ENCODE results near the gene CAPG. TPM values are rescaled to one million over a fixed set of nuclear protein-coding genes. Genes with fewer than 3 reads are reported as not detected.

CAPG gene
- polyA plus RNA-seq, 2 of the 4 experiments (the other 2 are of a cell fraction) = 57.5 to 81.0 TPM

DNA sequence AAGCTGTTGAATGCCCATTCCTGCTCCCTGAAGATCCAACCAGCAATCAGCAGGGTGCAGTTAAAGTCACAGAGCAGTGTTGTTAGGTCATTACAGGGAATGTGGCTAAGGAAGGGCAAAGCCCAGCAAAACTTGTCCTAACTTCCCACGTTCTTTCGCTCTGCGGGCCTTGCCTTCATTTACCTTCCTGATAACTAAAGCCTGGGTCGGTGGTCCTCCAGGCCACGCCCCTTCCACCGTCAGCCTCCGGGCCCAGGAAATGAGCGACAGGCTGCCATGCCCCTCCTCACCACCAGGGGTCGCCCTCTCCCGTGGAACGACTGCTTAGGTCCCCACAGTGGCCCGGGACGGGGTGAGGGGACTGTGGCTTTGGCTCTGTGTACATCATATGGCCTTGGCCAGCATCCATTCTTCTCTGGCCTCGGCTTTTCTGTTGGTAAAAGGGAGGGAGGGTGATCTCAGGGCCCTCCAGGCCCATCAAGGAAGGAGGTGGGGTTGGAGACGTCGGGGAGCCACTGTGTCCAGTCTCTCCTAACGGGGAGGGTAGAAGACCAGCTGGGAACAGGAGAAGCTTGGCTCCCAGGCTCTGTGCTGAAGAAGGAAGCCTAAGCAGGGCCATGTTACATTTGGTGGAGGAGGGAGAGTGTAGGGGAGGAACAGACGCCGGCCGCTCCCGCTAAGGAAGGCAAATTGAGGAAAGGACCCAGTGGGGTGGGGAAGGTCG lies 10.5 kb upstream of the CAPG start (continued):
- TF ChIP-seq, protein P1, sequence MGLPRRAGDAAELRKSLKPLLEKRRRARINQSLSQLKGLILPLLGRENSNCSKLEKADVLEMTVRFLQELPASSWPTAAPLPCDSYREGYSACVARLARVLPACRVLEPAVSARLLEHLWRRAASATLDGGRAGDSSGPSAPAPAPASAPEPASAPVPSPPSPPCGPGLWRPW (IDR thresholded peaks at IDR 0.05) = no peak
- no peak for TF ChIP-seq GATA3 (IDR thresholded peaks at IDR 0.05; ENCODE audit: borderline replicate concordance)
- no peak for TF ChIP-seq CBX8 (IDR thresholded peaks at IDR 0.05)
- no peak for TF ChIP-seq JUN (IDR thresholded peaks at IDR 0.05)
- TF ChIP-seq POLR2A (IDR thresholded peaks at IDR 0.05; ENCODE audit: low read length) = no peak
- no peak for TF ChIP-seq EHMT2 (IDR thresholded peaks at IDR 0.05; ENCODE audit: low read depth)
- TF ChIP-seq NPAS2 (CRISPR knock-in tag; IDR thresholded peaks at IDR 0.05; ENCODE audit: borderline replicate concordance) = 0 out of 2 replicates have a peak, but pooled peaks have one; percentile 44
- no peak for TF ChIP-seq CEBPB (IDR thresholded peaks at IDR 0.05)
- no peak for TF ChIP-seq HMGXB4 (CRISPR knock-in tag; IDR thresholded peaks at IDR 0.05; ENCODE audit: borderline replicate concordance)
- no peak for TF ChIP-seq RCOR1 (IDR thresholded peaks at IDR 0.05; ENCODE audit: low read depth, low read length)
- TF ChIP-seq PHF8 (IDR thresholded peaks at IDR 0.05; ENCODE audit: borderline replicate concordance, low read depth) = no peak
- TF ChIP-seq KDM5A (IDR thresholded peaks at IDR 0.05) = no peak
- TF ChIP-seq RNF2 (IDR thresholded peaks at IDR 0.05; ENCODE audit: borderline replicate concordance, low read depth) = no peak
- TF ChIP-seq MAZ (IDR thresholded peaks at IDR 0.05; ENCODE audit: borderline replicate concordance, low read depth, low read length) = no peak
- TF ChIP-seq HDAC2 (IDR thresholded peaks at IDR 0.05) = no peak
- no peak for TF ChIP-seq ZNF302 (CRISPR knock-in tag; IDR thresholded peaks at IDR 0.05)
- no peak for TF ChIP-seq RARB (CRISPR knock-in tag; IDR thresholded peaks at IDR 0.05)
- no peak for TF ChIP-seq HOXB5 (CRISPR knock-in tag; IDR thresholded peaks at IDR 0.05)
- TF ChIP-seq MAFK (IDR thresholded peaks at IDR 0.05; ENCODE audit: partially characterized antibody) = no peak
- TF ChIP-seq POLR2AphosphoS2 (conservative IDR thresholded peaks at IDR 0.05; ENCODE audit: low read length) = no peak
- TF ChIP-seq SMC3 (IDR thresholded peaks at IDR 0.05) = peak; percentile 100
- peak; percentile 77 for TF ChIP-seq HOXB13 (CRISPR knock-in tag; IDR thresholded peaks at IDR 0.05; ENCODE audit: low read depth)
- TF ChIP-seq, protein P2, sequence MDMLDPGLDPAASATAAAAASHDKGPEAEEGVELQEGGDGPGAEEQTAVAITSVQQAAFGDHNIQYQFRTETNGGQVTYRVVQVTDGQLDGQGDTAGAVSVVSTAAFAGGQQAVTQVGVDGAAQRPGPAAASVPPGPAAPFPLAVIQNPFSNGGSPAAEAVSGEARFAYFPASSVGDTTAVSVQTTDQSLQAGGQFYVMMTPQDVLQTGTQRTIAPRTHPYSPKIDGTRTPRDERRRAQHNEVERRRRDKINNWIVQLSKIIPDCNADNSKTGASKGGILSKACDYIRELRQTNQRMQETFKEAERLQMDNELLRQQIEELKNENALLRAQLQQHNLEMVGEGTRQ (IDR thresholded peaks at IDR 0.05) = no peak
- TF ChIP-seq MYC (IDR thresholded peaks at IDR 0.05; ENCODE audit: borderline replicate concordance, low read length) = no peak
- TF ChIP-seq FOSL2 (IDR thresholded peaks at IDR 0.05) = no peak
- TF ChIP-seq FOSL2 (CRISPR knock-in tag; IDR thresholded peaks at IDR 0.05) = no peak
- TF ChIP-seq ZSCAN20 (CRISPR knock-in tag; IDR thresholded peaks at IDR 0.05) = no peak
- TF ChIP-seq ZC3H11A (IDR thresholded peaks at IDR 0.05) = no peak
